Measurements from ENCODE around the gene SLIT3.
A peak's percentile ranks its signal among the peaks of the same experiment; 100 is the strongest.

The SLIT3 gene

GRCh38 chr5:169115461-169116124, 185.3 kb downstream of the SLIT3 start:
- TF ChIP-seq ELK4 (IDR thresholded peaks at IDR 0.05; ENCODE audit: borderline replicate concordance, low read depth, low read length) (no peak), ZNF335 (tag by site-specific recombination; conservative IDR thresholded peaks at IDR 0.05) (no peak), ZNF747 (tag by site-specific recombination; IDR thresholded peaks at IDR 0.05) (no peak), ZNF704 (tag by site-specific recombination; IDR thresholded peaks at IDR 0.05) (no peak), SP3 (tag by site-specific recombination; IDR thresholded peaks at IDR 0.05) (no peak), BCL11B (tag by site-specific recombination; IDR thresholded peaks at IDR 0.05; ENCODE audit: low read depth) (no peak), YY2 (tag by site-specific recombination; IDR thresholded peaks at IDR 0.05) (no peak), ZNF596 (tag by site-specific recombination; IDR thresholded peaks at IDR 0.05) (no peak), ZNF26 (tag by site-specific recombination; IDR thresholded peaks at IDR 0.05) (no peak), ZBTB6 (tag by site-specific recombination; IDR thresholded peaks at IDR 0.05) (no peak), ZNF530 (tag by site-specific recombination; IDR thresholded peaks at IDR 0.05; ENCODE audit: low read depth) (no peak), ZNF184 (tag by site-specific recombination; IDR thresholded peaks at IDR 0.05) (no peak), ZNF138 (tag by site-specific recombination; IDR thresholded peaks at IDR 0.05; ENCODE audit: borderline replicate concordance) (no peak), ZNF791 (tag by site-specific recombination; IDR thresholded peaks at IDR 0.05) (no peak), ZBTB48 (tag by site-specific recombination; IDR thresholded peaks at IDR 0.05) (no peak), ZNF248 (tag by site-specific recombination; IDR thresholded peaks at IDR 0.05) (no peak)
- ChIA-PET POLR2A (no interaction called here), CTCF (interaction anchor here (0.7 to 1.1 kb wide), 2 partner anchors 172 to 465 kb away, joined by 3 read pairs; no protein-coding TSS in a partner anchor)

GRCh38 chr5:169114466-169115065, 186.4 kb downstream of the SLIT3 start:
- Histone ChIP-seq H3K9me3 (ENCODE audit: control insufficient read depth, insufficient read depth, low read depth, low read length) (no peaks in the 10 kb centered on the region), H3K4me1 (ENCODE audit: control insufficient read depth, insufficient read depth, low read length) (no peaks in the 10 kb centered on the region; the same call in 1 of the 2 replicates), H3K4me3 (ENCODE audit: low read depth, low read length) (no peak overlapping the region), H3K27ac (ENCODE audit: extremely low read depth, low read depth, low read length) (no peak overlapping the region), H3K36me3 (ENCODE audit: control insufficient read depth in 2 of 2, insufficient read depth in 1 of 2, low read length in 2 of 2) (no peaks in the 10 kb centered on the region)
- ChIA-PET POLR2A (no interaction called here), CTCF (interaction anchor here (1.1 kb wide), 1 partner anchor 467 kb away, joined by 3 read pairs; no protein-coding TSS in a partner anchor)
- TF ChIP-seq ZNF335 (tag by site-specific recombination; conservative IDR thresholded peaks at IDR 0.05) (no peak), ZNF121 (tag by site-specific recombination; IDR thresholded peaks at IDR 0.05) (no peak), ZFHX2 (tag by site-specific recombination; conservative IDR thresholded peaks at IDR 0.05) (peak; percentile 22; the same call in 1 of the 2 replicates)

More at GRCh38 chr5:169115461-169116124, 185.3 kb downstream of the SLIT3 start:
- H3K27ac ChIP-seq (ENCODE audit: extremely low read depth, low read depth, low read length) = no peak overlapping the region
- H3K4me3 ChIP-seq (ENCODE audit: low read depth, low read length) = no peak overlapping the region
- H3K9me3 ChIP-seq (ENCODE audit: control insufficient read depth, insufficient read depth, low read depth, low read length) = no peaks in the 10 kb centered on the region
- no peaks in the 10 kb centered on the region for H3K36me3 ChIP-seq (ENCODE audit: control insufficient read depth in 2 of 2, insufficient read depth in 1 of 2, low read length in 2 of 2)
- H3K4me1 ChIP-seq (ENCODE audit: control insufficient read depth, insufficient read depth, low read length) = no peaks in the 10 kb centered on the region; the same call in 1 of the 2 replicates
